Lower lobe of right lung (tissue), 2 donors: ENCODE measurements around the gene ID1. TPM values are rescaled to one million over a fixed set of nuclear protein-coding genes. Genes with fewer than 3 reads are reported as not detected.

Experiments used
- ATAC-seq, 2 donors: fragments of 200-7000 bp; cut with Tn5 transposase; one replicate each; pipeline ENCODE4 v1.9.1; 2020 to 2022; ENCODE audit warnings: mild to moderate bottlenecking in 2 of 2, moderate library complexity in 2 of 2
- DNase-seq: peaks from one replicate; pipeline ENCODE4 v3.0.0-alpha.2; 2020
- H3K27ac ChIP-seq: fragments of 200-600 bp; one replicate; pipeline ENCODE4 v1.8.0; 2022
- H3K27me3 ChIP-seq: fragments of 200-600 bp; one replicate; pipeline ENCODE4 v1.8.0; 2022; ENCODE audit warnings: low read depth
- H3K36me3 ChIP-seq: fragments of 200-600 bp; one replicate; pipeline ENCODE4 v1.8.0; 2022; ENCODE audit warnings: mild to moderate bottlenecking
- H3K4me1 ChIP-seq: fragments of 200-600 bp; one replicate; pipeline ENCODE4 v1.8.0; 2022
- H3K4me3 ChIP-seq: fragments of 200-600 bp; one replicate; pipeline ENCODE4 v1.8.0; 2022; ENCODE audit warnings: mild to moderate bottlenecking
- H3K9me3 ChIP-seq: fragments of 200-600 bp; one replicate; pipeline ENCODE4 v1.8.0; 2022
- CTCF ChIP-seq: fragments of 200-600 bp; IDR thresholded peaks from one replicate; pipeline ENCODE4 v1.8.0; 2022; ENCODE audit warnings: antibody characterized with exemption, mild to moderate bottlenecking
- intact Hi-C: fragments of 100-400 bp; cut with DNase I; formaldehyde crosslinking; loops from one replicate; pipeline ENCODE4 v1.11.0; 2022
- total RNA-seq: library from RNA; stranded (reverse); fragmentation: NEBNext Ultra II Directional; extraction: Animal tissue kit (Norgen Biotek cat#: 25700); gene quantifications from one replicate; pipeline ENCODE4 v1.2.1, GENCODE V29; 2021
- donor health status: DM: no; HTN: yes; CAD: no; lungs with severe emphysema.

The ID1 gene
- total RNA-seq, 1 donor from 2014 or later, result 196 TPM

GRCh38 chr20:31602431-31602778, 2.7 kb upstream of the ID1 start:
- peak overlapping the region; percentile 98 for H3K27ac ChIP-seq
- ATAC-seq, result no peak

GRCh38 chr20:31602779-31603441, 2.2 kb upstream of the ID1 start:
- no peak for DNase-seq
- ATAC-seq, result no peak

More at GRCh38 chr20:31602431-31602778, 2.7 kb upstream of the ID1 start:
- no peak for TF ChIP-seq CTCF
- Histone ChIP-seq H3K27me3 (no peaks in the 10 kb centered on the region), H3K36me3 (no peaks in the 10 kb centered on the region), H3K9me3 (no peaks in the 10 kb centered on the region), H3K4me1 (peaks cover 30% of the 10 kb centered on the region), H3K4me3 (peak overlapping the region; percentile 8)
- DNase-seq, result no peak
- intact Hi-C loops, result no loop called here

DNA sequence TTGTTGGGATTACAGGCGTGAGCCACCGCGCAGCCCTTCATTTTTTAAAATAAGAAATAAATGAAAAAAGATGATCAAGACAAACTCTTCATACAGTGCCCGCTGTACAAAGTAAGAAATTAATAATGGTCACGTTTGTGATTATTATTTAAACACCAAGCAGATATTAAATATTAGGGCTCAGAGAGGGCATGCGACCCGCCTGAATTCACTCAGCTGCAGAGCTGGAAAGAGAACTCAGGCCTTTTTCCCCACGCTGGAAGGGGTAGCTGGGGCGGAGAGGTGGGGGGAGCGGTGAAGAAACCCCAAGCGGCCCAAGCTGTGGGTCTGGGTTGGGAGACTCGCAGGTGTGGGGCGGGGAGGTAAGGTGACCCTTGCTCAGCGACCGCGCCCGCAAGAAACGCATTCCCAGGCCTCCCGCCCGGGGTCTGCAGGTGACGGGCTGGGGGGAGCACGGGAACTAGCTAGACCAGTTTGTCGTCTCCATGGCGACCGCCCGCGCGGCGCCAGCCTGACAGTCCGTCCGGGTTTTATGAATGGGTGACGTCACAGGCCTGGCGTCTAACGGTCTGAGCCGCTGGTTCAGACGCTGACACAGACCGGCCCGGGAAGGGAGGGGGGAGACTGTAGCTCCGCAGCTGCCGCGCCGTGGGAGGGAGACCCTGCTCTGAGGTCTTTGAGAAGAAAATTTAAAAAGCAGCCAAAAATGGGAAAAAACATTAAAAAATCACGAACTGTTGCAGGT, 1.1 kb upstream of the ID1 start:
- TF ChIP-seq CTCF, result no peak
- Histone ChIP-seq H3K27me3 (no peaks in the 10 kb centered on the region), H3K4me1 (peaks cover 41% of the 10 kb centered on the region), H3K9me3 (no peaks in the 10 kb centered on the region), H3K36me3 (no peaks in the 10 kb centered on the region), H3K27ac (peak overlapping the region; percentile 98), H3K4me3 (peak overlapping the region; percentile 81)
- intact Hi-C loops, result no loop called here
- DNase-seq (peak; percentile 97), ATAC-seq (peak; percentile 81)

More at GRCh38 chr20:31602779-31603441, 2.2 kb upstream of the ID1 start:
- Histone ChIP-seq H3K9me3 (no peaks in the 10 kb centered on the region), H3K4me1 (peaks cover 30% of the 10 kb centered on the region), H3K27ac (peak overlapping the region; percentile 98), H3K4me3 (peak overlapping the region; percentile 8), H3K27me3 (no peaks in the 10 kb centered on the region), H3K36me3 (no peaks in the 10 kb centered on the region)
- intact Hi-C loops, result no loop called here
- TF ChIP-seq CTCF, result no peak

- intact Hi-C loops, result no loop called here
- peaks cover 47% of the 10 kb centered on the region for H3K4me1 ChIP-seq
- H3K27me3 ChIP-seq, result no peaks in the 10 kb centered on the region
- no peaks in the 10 kb centered on the region for H3K9me3 ChIP-seq
- H3K36me3 ChIP-seq, result no peaks in the 10 kb centered on the region
- no peak for DNase-seq
- TF ChIP-seq CTCF, result no peak
- ATAC-seq, result no peak
- H3K4me3 ChIP-seq, result peak overlapping the region; percentile 81
- H3K27ac ChIP-seq, result peak overlapping the region; percentile 98
Observed at GRCh38 chr20:31604567-31605030, 490 bp upstream of the ID1 start.

DNA sequence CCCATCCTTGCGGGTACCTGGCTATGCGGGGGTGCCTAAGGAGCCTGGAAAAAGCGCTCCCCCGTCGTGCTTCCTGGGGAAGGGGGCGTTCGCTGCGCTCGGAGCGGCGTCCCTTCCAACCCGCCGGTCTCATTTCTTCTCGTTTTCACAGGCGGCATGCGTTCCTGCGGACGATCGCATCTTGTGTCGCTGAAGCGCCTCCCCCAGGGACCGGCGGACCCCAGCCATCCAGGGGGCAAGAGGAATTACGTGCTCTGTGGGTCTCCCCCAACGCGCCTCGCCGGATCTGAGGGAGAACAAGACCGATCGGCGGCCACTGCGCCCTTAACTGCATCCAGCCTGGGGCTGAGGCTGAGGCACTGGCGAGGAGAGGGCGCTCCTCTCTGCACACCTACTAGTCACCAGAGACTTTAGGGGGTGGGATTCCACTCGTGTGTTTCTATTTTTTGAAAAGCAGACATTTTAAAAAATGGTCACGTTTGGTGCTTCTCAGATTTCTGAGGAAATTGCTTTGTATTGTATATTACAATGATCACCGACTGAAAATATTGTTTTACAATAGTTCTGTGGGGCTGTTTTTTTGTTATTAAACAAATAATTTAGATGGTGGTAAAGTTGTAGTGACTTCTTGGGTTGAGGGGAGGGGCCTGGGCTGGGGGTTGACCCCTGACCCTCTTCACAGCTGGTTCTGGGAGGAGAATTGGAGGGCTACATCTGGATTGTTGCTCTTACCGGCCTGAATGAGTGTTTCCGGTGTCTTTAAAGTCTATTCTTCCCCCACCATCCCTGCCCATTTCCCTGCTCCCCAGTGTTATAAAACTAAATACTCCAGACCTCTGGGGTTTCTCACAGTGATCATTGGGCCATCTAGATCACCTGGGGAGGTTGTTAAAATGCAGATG, 1.1 kb downstream of the ID1 start:
- no peak for TF ChIP-seq CTCF
- H3K27ac ChIP-seq, result peak overlapping the region; percentile 98
- H3K4me3 ChIP-seq, result peak overlapping the region; percentile 81
- no peaks in the 10 kb centered on the region for H3K9me3 ChIP-seq
- intact Hi-C loops, result no loop called here
- peaks cover 61% of the 10 kb centered on the region for H3K4me1 ChIP-seq
- ATAC-seq, result no peak
- DNase-seq, result peak; percentile 63
- no peaks in the 10 kb centered on the region for H3K27me3 ChIP-seq
- no peaks in the 10 kb centered on the region for H3K36me3 ChIP-seq
